H1 (cell line): ENCODE measurements around the gene HOGA1. TPM values are rescaled to one million over a fixed set of nuclear protein-coding genes. Genes with fewer than 3 reads are reported as not detected.

Experiments used
- CTCF ChIA-PET: fragments of 300-600 bp; sonication (Branson Sonifier 250); formaldehyde crosslinking; loops from one replicate; lab custom pipeline; 2021; ENCODE audit not compliant: partially characterized antibody; lab: Charles Lee
- POLR2A ChIA-PET: fragments of 300-600 bp; sonication (Branson Sonifier 250); formaldehyde crosslinking; loops from one replicate; lab custom pipeline; 2021; ENCODE audit warnings: inconsistent platforms; ENCODE audit not compliant: partially characterized antibody; lab: Charles Lee
- DNase-seq, 2 experiments: peaks; one replicate each; pipeline versions ENCODE4 v3.0.0 to v3.0.0-alpha.2; 2010 to 2022; ENCODE audit warnings: low spot score in 2 of 2, low read depth in 1 of 2, mixed read lengths in 1 of 2
- FAIRE-seq: peaks from 2 replicates; lab custom pipeline; 2011; peaks lifted over from hg19 to GRCh38; lab: Jason Lieb, UNC
- H2AFZ ChIP-seq: 2 replicates; pipeline ENCODE4 v1.8.1; 2012; ENCODE audit warnings: low read length, inconsistent platforms
- H2AK5ac ChIP-seq: 2 replicates; pipeline ENCODE4 v1.6.1; 2013; ENCODE audit warnings: low read depth, low read length
- H2BK120ac ChIP-seq: replicated peaks from 2 replicates; pipeline ENCODE3; 2013; ENCODE audit warnings: low read depth, low read length, inconsistent platforms
- H2BK12ac ChIP-seq: 2 replicates; pipeline ENCODE4 v1.6.1; 2013; ENCODE audit warnings: low read depth, low read length
- H2BK15ac ChIP-seq: 2 replicates; pipeline ENCODE4 v1.6.1; 2013; ENCODE audit warnings: low read length
- H2BK20ac ChIP-seq: 2 replicates; pipeline ENCODE4 v1.6.1; 2013; ENCODE audit warnings: low read length
- H2BK5ac ChIP-seq: 2 replicates; pipeline ENCODE4 v1.6.1; 2013; ENCODE audit warnings: low read depth, low read length
- H3K14ac ChIP-seq: 2 replicates; pipeline ENCODE4 v1.6.1; 2013; ENCODE audit warnings: inconsistent platforms; ENCODE audit not compliant: insufficient read length
- H3K18ac ChIP-seq: 2 replicates; pipeline ENCODE4 v1.6.1; 2013; ENCODE audit warnings: low read length; ENCODE audit errors: extremely low read depth
- H3K23ac ChIP-seq: 2 replicates; pipeline ENCODE4 v1.6.1; 2013; ENCODE audit warnings: inconsistent platforms; ENCODE audit not compliant: insufficient read length
- H3K23me2 ChIP-seq: 2 replicates; pipeline ENCODE4 v1.6.1; 2013; ENCODE audit warnings: low read depth, low read length
- H3K27ac ChIP-seq: 2 replicates; pipeline ENCODE4 v1.6.1; 2011; ENCODE audit warnings: low read depth, low read length, inconsistent platforms
- H3K27me3 ChIP-seq, 4 experiments: replicated peaks in 1 of 4; 1 replicate in 1 of 4; 2 replicates in 3 of 4; pipeline versions ENCODE4 v1.6.1 to v1.8.1; 2011 to 2013; ENCODE audit warnings: low read length in 3 of 4, mild to moderate bottlenecking in 3 of 4, inconsistent platforms in 2 of 4, mixed read lengths in 2 of 4, moderate library complexity in 1 of 4; ENCODE audit not compliant: control insufficient read depth in 3 of 4, insufficient read depth in 3 of 4; ENCODE audit errors: extremely low read depth in 1 of 4
- H3K36me3 ChIP-seq, 4 experiments: 2 replicates each; pipeline versions ENCODE4 v1.6.1 to v1.8.1; 2011 to 2013; ENCODE audit warnings: mild to moderate bottlenecking in 4 of 4, low read length in 3 of 4, moderate library complexity in 2 of 4, control low read depth in 1 of 4, inconsistent platforms in 1 of 4; ENCODE audit not compliant: insufficient read depth in 4 of 4, control insufficient read depth in 2 of 4
- H3K4ac ChIP-seq: replicated peaks from 2 replicates; pipeline ENCODE3; 2013; ENCODE audit warnings: low read length, low read depth, mixed read lengths, inconsistent platforms; ENCODE audit not compliant: insufficient read length
- H3K4me1 ChIP-seq, 4 experiments: replicated peaks in 1 of 4; 1 replicate in 1 of 4; 2 replicates in 3 of 4; pipeline versions ENCODE4 v1.6.1 to v1.8.1; 2011 to 2013; ENCODE audit warnings: low read length in 3 of 4, inconsistent platforms in 2 of 4, mixed read lengths in 1 of 4; ENCODE audit not compliant: insufficient read depth in 4 of 4, control insufficient read depth in 3 of 4
- H3K4me2 ChIP-seq, 2 experiments: 2 replicates each; pipeline versions ENCODE4 v1.6.1 to v1.8.1; 2011 to 2013; ENCODE audit warnings: low read depth in 2 of 2, low read length in 2 of 2, control low read depth in 1 of 2, inconsistent platforms in 1 of 2, mild to moderate bottlenecking in 1 of 2; ENCODE audit not compliant: insufficient read depth in 1 of 2
- H3K4me3 ChIP-seq, 4 experiments: fragments of 200-600, 300-600 bp in 1 of 4; sonication (generic), shearing (Covaris generic), sonication (Bioruptor Twin) in 1 of 4; 2 replicates each; pipeline versions ENCODE4 v1.5.1 to v1.8.1; 2011 to 2016; ENCODE audit warnings: low read length in 4 of 4, low read depth in 3 of 4, control low read depth in 2 of 4, inconsistent platforms in 2 of 4, mild to moderate bottlenecking in 2 of 4, mixed read lengths in 1 of 4, moderate library complexity in 1 of 4; ENCODE audit not compliant: insufficient read depth in 2 of 4; ENCODE audit errors: extremely low read depth in 1 of 4
- H3K56ac ChIP-seq: replicated peaks from 2 replicates; pipeline ENCODE3; 2013; ENCODE audit warnings: low read depth, mild to moderate bottlenecking, mixed read lengths, low read length, inconsistent platforms; ENCODE audit not compliant: insufficient read length
- H3K79me1 ChIP-seq: 2 replicates; pipeline ENCODE4 v1.6.1; 2013; ENCODE audit warnings: low read depth, low read length, control low read depth
- H3K79me2 ChIP-seq, 2 experiments: 2 replicates each; pipeline versions ENCODE4 v1.6.1 to v1.8.1; 2012 to 2013; ENCODE audit warnings: low read length in 2 of 2, mild to moderate bottlenecking in 2 of 2, inconsistent platforms in 1 of 2; ENCODE audit not compliant: insufficient read depth in 2 of 2, control insufficient read depth in 1 of 2
- H3K9ac ChIP-seq, 4 experiments: replicated peaks in 1 of 4; 1 replicate in 1 of 4; 2 replicates in 3 of 4; pipeline versions ENCODE4 v1.6.1 to v1.8.1; 2011 to 2013; ENCODE audit warnings: low read depth in 3 of 4, low read length in 3 of 4, control low read depth in 2 of 4, mild to moderate bottlenecking in 2 of 4, moderate library complexity in 2 of 4, inconsistent platforms in 1 of 4; ENCODE audit errors: extremely low read depth in 1 of 4
- H3K9me3 ChIP-seq, 2 experiments: 2 replicates each; pipeline versions ENCODE4 v1.6.1 to v1.8.1; 2012 to 2013; ENCODE audit warnings: mild to moderate bottlenecking in 2 of 2, moderate library complexity in 2 of 2, control low read depth in 1 of 2, inconsistent platforms in 1 of 2, low read depth in 1 of 2, low read length in 1 of 2, mixed read lengths in 1 of 2; ENCODE audit not compliant: insufficient read depth in 2 of 2
- H4K20me1 ChIP-seq, 2 experiments: replicated peaks in 1 of 2; 2 replicates each; pipeline versions ENCODE3 to v1.8.1; 2011 to 2013; ENCODE audit warnings: inconsistent platforms in 2 of 2, low read length in 2 of 2, mild to moderate bottlenecking in 1 of 2; ENCODE audit not compliant: insufficient read depth in 2 of 2, control insufficient read depth in 1 of 2
- H4K5ac ChIP-seq: 2 replicates; pipeline ENCODE4 v1.6.1; 2013; ENCODE audit warnings: low read length, low read depth, mixed read lengths, inconsistent platforms; ENCODE audit not compliant: insufficient read length
- H4K8ac ChIP-seq: 2 replicates; pipeline ENCODE4 v1.8.0; 2013; ENCODE audit warnings: mild to moderate bottlenecking, moderate library complexity, low read length, inconsistent platforms; ENCODE audit not compliant: insufficient read depth; ENCODE audit errors: extremely low read depth
- H4K91ac ChIP-seq: replicated peaks from 2 replicates; pipeline ENCODE3; 2013; ENCODE audit warnings: low read length, mixed read lengths, inconsistent platforms; ENCODE audit not compliant: insufficient read length
- NRF1 ChIP-seq: IDR thresholded peaks from 2 replicates; pipeline ENCODE4 v1.6.1; 2011; ENCODE audit warnings: mild to moderate bottlenecking, low read depth, low read length, improper control_type of control experiment
- SRF ChIP-seq: IDR thresholded peaks from 2 replicates; pipeline ENCODE4 v1.6.1; 2011; ENCODE audit warnings: mild to moderate bottlenecking, low read depth, low read length, moderate library complexity
- WGBS, 2 experiments: shearing (Covaris generic) in 1 of 2; methylation state at CpG; one replicate each; pipeline versions ENCODE4 v1.1.6 to v1.1.7; 2013 to 2015; ENCODE audit warnings: low lambda C conversion rate in 2 of 2, mixed read lengths in 2 of 2, inconsistent platforms in 1 of 2, low coverage in 1 of 2, missing lambda C conversion rate in 1 of 2; ENCODE audit not compliant: insufficient replicate concordance in 2 of 2, insufficient coverage in 1 of 2, insufficient read length in 1 of 2; ENCODE audit errors: extremely low coverage in 1 of 2, missing lambda C conversion rate in 1 of 2; 5-methylcytosine and 5-hydroxymethylcytosine counted together
- polyA plus RNA-seq, 7 experiments: library from polyadenylated mRNA; depleted of rRNA in 3 of 7; stranded (reverse) in 5 of 7; unstranded in 2 of 7; fragments of >200 nt in 5 of 7; fragments of 200-250 nt in 2 of 7; gene quantifications; 1 replicate in 5 of 7; 2 replicates in 1 of 7; 4 replicates in 1 of 7; pipeline versions ENCODE4 v1.2.1 to v1.2.3, GENCODE V29; 2011 to 2013; ENCODE audit warnings: missing spikeins in 2 of 7, mixed read lengths in 2 of 7
- total RNA-seq: library from RNA; stranded (reverse); fragmentation: NEBNext Ultra II Directional; extraction: Animal tissue kit (Norgen Biotek cat#: 25700); gene quantifications from 2 replicates; pipeline ENCODE4 v1.2.1, GENCODE V29; 2021

HOGA1 gene
- total and polyA plus RNA-seq, 2 of the 8 experiments (the other 6 are each of a cell fraction or from before 2014, with no cell fraction given): 0.28 to 1.00 TPM

GRCh38 chr10:97572214-97572989, 11.8 kb upstream of the HOGA1 start, which contains the start of gene ANKRD2:
Gene ANKRD2, plus strand, starts transcription at chr10:97572779. Its CDS starts 10 bp downstream, at chr10:97572789.
- H3K4me1 ChIP-seq: peaks cover 2 to 6% (median 4%) of the 10 kb centered on the region in 4 experiments; a peak in 3 of 7 replicates
- no peak within 1 kb of the TSS for H3K4me3 ChIP-seq
- peaks cover 0 to 2% of the 10 kb centered on the region in 2 experiments for H4K20me1 ChIP-seq
- H3K4ac ChIP-seq: no peak within 1 kb of the TSS
- no peak within 1 kb of the TSS for H4K5ac ChIP-seq
- no peak within 1 kb of the TSS for H2BK12ac ChIP-seq
- no peak within 1 kb of the TSS for H3K18ac ChIP-seq
- no peaks in the 10 kb centered on the region for H3K27me3 ChIP-seq
- H3K4me2 ChIP-seq: no peak within 1 kb of the TSS
- no peaks in the 10 kb centered on the region for H3K9me3 ChIP-seq
- peaks cover 0 to 14% (median 2%) of the 10 kb centered on the region in 4 experiments; a peak in 4 of 8 replicates for H3K36me3 ChIP-seq
- H3K27ac ChIP-seq: no peak within 1 kb of the TSS
- H3K23me2 ChIP-seq: no peaks in the 10 kb centered on the region
- H3K56ac ChIP-seq: no peak within 1 kb of the TSS
- H2BK120ac ChIP-seq: no peak within 1 kb of the TSS
- H4K8ac ChIP-seq: peak within 1 kb of the TSS; percentile 45; the same call in 1 of the 2 replicates
- H2BK20ac ChIP-seq: no peak within 1 kb of the TSS
- ChIA-PET CTCF (interaction anchor here (0.5 to 12.9 kb wide), 39 partner anchors 11 to 266 kb away, joined by 3 to 169 read pairs (median 5); partner anchors contain the start of genes C10orf62, HOGA1 and PI4K2A), POLR2A (interaction anchor here (1.4 to 1.7 kb wide), 3 partner anchors 9 to 38 kb away, joined by 3 to 8 read pairs (median 7); no protein-coding TSS in a partner anchor)
- no peaks in the 10 kb centered on the region for H3K79me2 ChIP-seq
- H3K79me1 ChIP-seq: no peaks in the 10 kb centered on the region
- H2BK15ac ChIP-seq: no peak within 1 kb of the TSS
- H3K14ac ChIP-seq: no peak within 1 kb of the TSS
- H2AK5ac ChIP-seq: no peak within 1 kb of the TSS
- peak; percentile 94 for FAIRE-seq
- H3K23ac ChIP-seq: no peak within 1 kb of the TSS
- H2AFZ ChIP-seq: no peak within 1 kb of the TSS
- no peak within 1 kb of the TSS for H3K9ac ChIP-seq
- DNase-seq: peak; percentile 59 to 85
- peak within 1 kb of the TSS; percentile 44; the same call in 1 of the 2 replicates for H2BK5ac ChIP-seq
- WGBS, 2 experiments: 87% methylated on average over 16 of the region's 16 CpGs; no CpG with 5 or more reads in 1 of the 2 experiments
- H4K91ac ChIP-seq: no peak within 1 kb of the TSS
- TF ChIP-seq NRF1: no peak
- TF ChIP-seq SRF: no peak
